CD4-positive, alpha-beta T cell treated with Interleukin-17A for 4 hours (primary cell): ENCODE results near the gene TPMT.

Source experiments
- DNase-seq: peaks from one replicate; pipeline ENCODE4 v3.0.0-alpha.2; 2020; ENCODE audit warnings: mixed read lengths

The TPMT gene

DNA sequence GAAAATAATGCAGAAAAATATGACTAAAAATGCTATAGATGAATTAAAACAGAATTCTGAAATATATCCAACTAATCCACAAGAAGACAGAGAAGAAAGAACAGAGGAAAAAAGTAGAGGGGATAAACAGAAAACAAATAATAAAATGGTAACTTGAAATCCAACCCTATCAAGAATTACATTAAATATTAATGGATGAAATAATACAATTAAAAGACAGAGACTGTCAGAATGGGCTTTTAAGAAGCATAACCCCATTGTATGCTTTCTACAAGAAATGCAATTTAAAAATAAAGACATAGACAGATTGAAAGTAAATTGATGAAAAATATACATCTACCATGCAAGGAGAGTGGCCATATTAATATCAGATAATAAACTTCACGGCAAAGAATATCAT, 47.8 kb downstream of the TPMT start:
- no peak for DNase-seq

DNA sequence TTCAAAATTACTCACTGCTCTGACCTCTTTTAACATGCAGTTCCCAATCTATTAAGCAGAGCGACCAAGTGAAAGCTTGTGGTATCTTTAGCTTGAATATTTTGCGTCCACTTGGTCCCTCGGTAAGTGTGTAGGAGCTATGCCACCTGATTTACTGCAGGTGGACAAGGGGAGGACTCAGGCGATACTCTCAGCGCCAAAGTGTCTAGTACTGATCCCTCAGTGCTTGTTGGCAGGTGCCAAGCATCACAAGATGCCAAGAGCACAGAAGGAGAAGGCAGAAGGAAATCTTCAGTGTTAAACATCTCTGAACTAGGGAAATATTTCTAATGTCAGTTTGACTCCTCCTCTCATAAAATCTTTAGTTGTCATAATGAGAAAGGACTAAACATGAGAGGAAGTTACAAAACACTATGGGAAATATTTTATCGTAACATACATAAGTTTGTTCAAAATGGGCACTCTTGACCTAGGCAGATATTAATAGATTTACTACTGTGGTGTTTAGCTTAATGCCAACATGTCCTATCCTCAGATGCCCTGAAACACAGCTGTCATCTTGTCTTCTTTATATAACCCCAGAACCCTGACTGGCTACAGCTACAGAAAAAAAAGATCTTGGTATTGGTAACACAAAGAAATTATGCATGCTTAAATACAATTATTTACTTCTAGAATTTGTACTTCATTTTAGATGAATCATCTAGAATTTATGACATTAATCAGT, 51.9 kb downstream of the TPMT start:
- DNase-seq, result no peak

DNA sequence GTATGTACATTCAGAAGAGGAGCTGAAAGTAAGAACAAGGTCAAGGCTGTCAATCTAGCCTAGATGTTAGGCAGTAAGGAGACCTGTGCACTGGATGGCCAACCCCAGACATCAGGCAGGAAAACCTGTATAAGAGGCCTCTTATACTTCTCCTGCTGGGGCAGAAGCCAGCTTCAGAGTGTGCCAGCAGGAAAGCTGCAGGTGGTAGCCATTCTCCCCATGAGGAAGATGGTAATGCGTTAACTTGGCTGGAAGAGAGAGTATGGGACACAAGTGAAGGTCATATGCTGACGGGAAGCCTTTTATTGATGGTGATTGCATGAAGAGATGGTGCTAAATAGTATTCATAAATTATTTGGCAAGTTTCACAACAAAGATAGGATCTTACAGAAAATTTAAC, 53.0 kb downstream of the TPMT start:
- DNase-seq, result no peak

DNA sequence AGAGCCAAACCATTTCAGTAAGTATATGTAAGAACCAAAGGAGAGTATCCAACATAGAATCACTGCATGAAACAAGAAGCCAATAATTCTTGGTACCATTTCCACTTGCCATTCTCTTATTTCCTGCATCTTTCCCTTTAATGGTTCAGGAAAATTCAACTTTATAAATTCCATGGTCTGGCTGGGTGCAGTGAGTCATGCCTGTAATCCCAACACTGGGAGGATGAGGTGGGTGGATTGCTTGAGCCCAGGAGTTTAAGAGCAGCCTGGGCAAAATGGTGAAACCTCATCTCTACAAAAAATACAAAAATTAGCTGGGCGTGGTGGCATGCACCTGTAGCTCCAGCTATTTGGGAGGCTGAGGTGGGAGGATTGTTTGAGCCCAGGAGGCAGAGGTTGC, 53.6 kb downstream of the TPMT start:
- no peak for DNase-seq

DNA sequence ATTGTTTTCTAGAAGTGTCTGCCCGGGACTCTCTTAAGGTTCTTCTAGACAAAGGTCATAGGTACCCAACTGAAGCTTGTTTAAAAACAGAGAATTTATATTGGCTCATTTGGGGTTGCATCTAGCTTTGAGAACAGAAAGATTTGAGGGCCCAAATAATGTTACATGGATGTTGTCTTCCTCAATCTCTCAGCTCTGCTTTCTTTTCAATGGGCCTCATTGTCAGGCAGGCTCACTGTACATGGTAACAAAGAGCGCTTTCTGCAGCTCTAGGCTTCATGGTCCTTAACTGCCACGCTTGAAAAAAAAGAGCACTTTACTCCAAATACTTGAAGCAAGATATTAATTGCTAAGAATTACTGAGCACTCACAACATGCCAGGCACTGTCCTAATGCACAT, 54.6 kb downstream of the TPMT start:
- DNase-seq, result no peak

DNA sequence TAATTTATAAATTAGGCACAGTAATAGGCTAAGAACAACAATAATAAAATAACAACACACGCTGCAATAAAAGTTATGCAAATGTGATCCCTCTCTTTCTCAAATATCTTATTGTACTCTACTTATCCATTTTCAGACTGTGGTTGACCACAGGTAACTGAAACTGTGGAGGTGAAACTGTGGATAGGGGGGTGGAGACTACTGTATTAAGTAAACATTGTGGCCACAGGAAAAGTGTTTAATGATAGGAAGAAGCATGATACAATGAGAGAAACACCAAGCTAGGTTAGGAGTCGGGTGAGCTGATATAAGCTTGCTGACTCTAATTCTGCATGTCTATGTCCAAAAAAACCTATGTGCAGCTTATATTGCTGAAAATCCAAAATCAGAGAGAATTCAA, 55.4 kb downstream of the TPMT start:
- DNase-seq, result no peak

DNA sequence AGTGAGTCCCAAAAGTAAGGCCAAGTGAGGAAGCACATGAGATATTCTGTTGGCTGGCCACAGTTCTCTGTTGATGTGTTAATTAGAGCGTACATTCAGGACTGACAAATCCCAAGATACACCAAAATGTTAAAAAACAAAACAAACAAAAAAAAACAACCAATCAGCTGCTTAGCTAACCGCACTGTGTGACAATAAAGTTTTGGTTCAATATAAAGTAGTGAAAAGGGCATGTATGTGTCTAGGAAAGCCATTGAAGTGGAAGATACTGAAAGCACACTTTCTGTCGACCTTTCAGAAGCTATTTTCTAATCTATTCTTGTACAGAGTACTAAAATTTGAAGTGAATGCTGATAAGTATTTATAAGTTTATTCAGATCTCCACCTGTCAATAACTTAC, 58.5 kb downstream of the TPMT start:
- DNase-seq, result no peak

DNA sequence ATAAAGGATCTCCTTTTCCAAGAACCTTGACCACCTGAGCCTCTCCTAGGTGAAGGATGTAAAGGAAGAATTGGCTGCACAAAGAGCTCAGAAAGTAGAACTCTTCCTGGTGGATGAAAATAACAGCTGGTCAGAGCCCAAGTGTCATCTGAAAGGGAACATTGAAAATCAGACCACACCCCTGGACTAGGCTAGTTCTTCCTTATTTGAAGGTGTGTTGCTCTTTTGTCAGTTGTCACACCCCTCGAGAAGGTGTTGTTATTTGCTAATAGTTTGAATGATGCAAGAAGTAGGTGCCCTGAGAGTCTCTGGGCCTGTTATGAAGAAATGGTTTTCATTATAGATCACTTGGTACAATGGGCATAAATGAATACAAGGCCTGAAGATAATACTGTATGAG, 63.5 kb downstream of the TPMT start:
- no peak for DNase-seq

DNA sequence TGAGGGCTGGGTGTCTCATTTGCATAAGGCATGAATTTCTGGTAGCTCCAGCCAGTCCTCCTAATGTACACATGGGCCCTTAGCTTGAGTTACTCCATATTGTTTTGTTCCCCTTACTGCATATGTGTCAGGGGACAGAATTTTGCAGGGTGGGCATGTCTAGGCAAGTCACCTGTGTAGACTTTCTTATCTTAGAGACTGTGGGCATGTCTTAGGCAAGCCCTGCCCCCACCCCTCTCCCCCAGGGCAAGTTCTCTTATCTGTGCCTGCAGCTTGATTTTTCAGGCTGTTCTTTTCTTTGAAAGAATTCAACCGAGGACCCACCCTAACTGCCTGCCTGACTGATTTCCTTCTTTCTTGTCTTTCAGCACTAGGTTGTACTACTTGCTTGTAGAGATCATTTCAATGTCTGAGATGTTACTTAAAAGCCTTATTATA, 64.5 kb downstream of the TPMT start:
- DNase-seq, result no peak

DNA sequence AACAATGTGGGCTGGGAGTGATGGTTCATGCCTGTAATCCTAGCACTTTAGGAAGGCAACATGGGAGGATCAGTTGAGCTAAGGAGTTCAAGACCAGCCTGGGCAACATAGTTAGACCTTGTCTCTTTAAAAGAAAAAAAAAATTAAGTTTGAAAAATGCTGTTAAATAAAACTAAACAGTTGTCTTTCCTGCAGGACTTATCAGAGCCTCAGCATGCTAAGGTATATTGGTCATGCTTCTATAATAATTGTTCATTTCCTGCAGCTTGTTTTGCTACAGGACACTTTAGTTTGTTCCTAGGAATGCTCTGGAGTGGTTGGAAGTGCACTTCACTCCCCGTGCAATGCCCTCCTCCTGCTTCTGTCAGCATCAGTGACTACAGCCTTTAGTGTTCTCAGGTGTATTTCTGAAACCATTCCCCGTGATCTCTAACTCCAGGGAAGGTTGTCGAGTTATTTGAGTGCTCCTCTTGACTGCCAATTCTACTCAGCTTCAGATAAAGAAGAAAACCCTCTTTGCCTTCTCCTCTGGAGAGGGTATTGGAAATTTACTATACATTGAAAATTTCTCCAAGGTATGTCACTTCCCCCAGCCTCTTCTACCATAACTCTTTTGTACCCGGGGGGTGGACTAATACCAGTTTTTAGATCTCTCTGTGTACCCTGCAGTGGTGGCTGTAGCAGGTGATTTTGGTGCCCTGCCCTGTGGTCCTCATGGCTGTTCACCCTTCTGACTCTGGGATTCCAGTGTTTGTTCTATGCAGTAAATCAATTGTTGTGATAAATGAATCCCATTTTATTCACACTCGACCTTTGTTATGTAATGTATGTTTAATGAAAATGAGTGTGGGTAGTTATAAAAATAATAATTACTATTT, 66.2 kb downstream of the TPMT start:
- DNase-seq, result no peak

DNA sequence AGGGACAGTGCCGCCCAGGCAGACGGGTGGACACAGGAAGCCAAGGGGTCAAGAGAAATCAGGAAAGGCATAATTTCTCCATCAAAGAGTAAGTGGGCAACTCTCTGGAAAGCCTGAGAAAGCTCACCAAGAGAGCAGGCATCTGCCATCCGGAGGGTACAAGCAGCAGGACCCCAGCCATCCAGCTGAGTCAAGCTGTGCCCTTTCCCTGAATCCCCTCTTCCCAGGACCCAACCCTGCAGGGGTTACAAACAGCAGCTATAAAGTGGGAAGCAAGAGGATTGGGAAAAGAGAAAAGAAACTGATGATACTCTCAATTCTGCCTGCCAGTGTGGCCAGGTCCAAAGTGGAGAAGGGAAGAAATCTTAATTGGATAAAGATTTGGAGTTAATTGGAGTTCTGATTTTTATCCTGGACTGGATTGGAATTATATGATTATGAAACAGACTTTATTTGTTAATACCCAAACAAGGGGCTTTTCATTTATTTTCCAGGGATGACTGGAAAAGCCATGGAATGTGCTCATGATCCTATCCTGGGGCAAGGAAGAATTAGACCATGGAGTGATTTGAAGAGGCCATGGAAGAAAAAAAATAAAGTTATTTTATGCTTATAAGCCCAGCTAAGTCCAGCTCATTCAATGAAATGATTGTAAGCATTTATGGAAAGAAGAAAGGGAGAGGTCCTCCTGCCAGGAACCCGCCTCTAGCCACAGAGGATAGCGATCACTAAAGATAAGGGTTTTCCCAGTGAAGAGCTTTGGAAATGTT, 67.3 kb downstream of the TPMT start:
- DNase-seq, result no peak

DNA sequence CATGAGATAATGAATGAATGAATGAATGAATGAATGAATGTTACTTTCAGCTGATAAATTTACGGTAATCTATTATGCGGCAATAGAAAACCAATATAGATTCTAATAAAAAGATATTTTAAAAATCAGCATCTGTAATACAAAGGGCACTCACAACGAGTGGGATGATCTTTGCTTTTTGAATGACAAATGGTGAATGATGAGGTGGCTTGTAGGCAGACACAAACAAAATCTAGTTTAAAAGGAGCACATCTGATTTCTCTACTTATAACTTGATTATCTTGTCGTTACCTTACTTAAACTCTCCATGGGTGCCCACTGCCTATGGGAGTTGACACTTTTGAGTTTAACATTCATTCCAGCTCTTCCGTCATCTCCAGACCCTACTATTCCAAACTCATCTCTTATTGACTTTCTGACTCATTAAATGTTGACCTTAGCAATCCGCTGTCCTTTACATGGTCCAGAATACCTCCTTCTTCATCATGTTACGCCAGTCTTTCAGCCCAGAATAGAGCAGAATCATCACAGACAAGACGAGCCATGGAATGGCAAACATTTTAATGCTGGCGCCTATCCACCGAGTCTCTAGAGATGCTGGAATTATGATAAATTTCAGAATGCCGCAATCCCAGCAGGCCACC, 73.7 kb downstream of the TPMT start:
- no peak for DNase-seq

DNA sequence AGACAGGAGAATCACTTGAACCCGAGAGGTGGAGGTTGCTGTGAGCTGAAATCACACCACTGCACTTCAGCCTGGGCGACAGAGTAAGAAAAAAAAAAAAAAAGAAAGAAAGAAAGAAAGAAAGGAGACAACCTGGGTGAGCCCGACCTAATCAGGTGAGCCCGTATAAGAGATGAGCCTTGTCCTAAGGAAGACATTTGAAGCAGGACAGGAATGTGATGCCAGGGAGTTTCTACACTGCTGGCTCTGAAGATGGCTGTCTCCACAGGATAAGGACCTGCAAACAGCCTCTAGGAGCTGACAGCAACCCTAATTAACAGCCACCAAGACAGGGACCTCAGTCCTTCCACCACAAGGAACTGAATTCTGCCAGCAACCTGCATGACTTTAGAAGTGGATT, 74.3 kb downstream of the TPMT start:
- DNase-seq, result no peak

DNA sequence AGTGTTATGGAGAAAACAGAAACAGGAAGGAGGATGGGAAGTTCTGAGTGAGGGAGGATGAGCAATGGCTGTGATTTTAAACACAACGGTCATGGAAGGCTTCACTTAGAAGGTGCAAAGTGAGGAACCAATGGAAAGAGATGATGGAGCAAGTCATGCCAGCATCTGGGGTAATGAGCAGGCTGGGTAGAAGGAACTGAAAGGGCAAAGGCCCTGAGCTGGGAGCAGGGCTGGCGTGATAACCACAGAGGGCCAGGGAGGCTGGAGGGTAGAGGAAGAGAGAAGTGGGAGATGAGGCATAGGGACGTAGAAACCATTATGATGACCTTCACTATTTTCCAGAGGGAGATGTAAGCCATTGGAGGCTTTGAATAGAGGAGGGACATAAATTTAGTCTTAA, 76.0 kb downstream of the TPMT start:
- DNase-seq, result no peak
